Measurements from ENCODE around the gene NPAT. TPM values are rescaled to one million over a fixed set of nuclear protein-coding genes. Genes with fewer than 3 reads are reported as not detected.

The NPAT gene
- total and polyA plus RNA-seq, 2 of the 13 experiments (the other 11 are each of a cell fraction or from before 2014, with no cell fraction given): 4.4 to 11.2 TPM

DNA sequence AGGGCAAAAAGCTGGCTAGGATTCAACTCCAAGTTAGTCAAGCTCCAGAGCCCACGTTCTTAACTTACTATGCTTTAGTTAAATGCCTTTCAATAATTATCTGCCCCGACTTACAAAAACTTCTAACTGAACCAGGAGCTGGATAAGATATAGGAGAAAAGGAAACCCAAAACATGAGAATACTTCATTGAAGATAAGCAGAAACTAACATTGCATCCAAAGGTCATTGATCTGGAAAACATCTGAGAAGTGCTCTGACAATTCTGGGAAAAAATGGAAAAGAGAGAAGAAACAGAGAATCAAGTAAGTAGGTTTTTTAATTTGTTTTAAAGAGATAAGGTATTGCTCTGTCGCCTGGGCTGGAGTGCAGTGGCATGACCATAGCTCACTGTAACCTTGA, 73.9 kb downstream of the NPAT start:
- TF ChIP-seq TAF15 (IDR thresholded peaks at IDR 0.05; ENCODE audit: low read depth, low read length, poor library complexity, severe bottlenecking) (no peak), EHMT2 (IDR thresholded peaks at IDR 0.05; ENCODE audit: borderline replicate concordance, low read depth, low read length) (no peak), ZNF333 (CRISPR knock-in tag; IDR thresholded peaks at IDR 0.05; ENCODE audit: borderline replicate concordance) (no peak), LCORL (IDR thresholded peaks at IDR 0.05) (no peak), LCORL (CRISPR knock-in tag; IDR thresholded peaks at IDR 0.05) (no peak), BCL6 (CRISPR knock-in tag; IDR thresholded peaks at IDR 0.05) (no peak), ZNF224 (CRISPR knock-in tag; IDR thresholded peaks at IDR 0.05) (no peak), ZNF639 (CRISPR knock-in tag; conservative IDR thresholded peaks at IDR 0.05) (no peak), HNF4G (IDR thresholded peaks at IDR 0.05; ENCODE audit: borderline replicate concordance, low read depth, low read length) (no peak), HNF4G (CRISPR knock-in tag; IDR thresholded peaks at IDR 0.05; ENCODE audit: borderline replicate concordance, low read depth) (no peak)
- TF ChIP-seq, protein P1, sequence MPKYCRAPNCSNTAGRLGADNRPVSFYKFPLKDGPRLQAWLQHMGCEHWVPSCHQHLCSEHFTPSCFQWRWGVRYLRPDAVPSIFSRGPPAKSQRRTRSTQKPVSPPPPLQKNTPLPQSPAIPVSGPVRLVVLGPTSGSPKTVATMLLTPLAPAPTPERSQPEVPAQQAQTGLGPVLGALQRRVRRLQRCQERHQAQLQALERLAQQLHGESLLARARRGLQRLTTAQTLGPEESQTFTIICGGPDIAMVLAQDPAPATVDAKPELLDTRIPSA (CRISPR knock-in tag; IDR thresholded peaks at IDR 0.05; ENCODE audit: borderline replicate concordance): no peak
- TF ChIP-seq, protein P2, sequence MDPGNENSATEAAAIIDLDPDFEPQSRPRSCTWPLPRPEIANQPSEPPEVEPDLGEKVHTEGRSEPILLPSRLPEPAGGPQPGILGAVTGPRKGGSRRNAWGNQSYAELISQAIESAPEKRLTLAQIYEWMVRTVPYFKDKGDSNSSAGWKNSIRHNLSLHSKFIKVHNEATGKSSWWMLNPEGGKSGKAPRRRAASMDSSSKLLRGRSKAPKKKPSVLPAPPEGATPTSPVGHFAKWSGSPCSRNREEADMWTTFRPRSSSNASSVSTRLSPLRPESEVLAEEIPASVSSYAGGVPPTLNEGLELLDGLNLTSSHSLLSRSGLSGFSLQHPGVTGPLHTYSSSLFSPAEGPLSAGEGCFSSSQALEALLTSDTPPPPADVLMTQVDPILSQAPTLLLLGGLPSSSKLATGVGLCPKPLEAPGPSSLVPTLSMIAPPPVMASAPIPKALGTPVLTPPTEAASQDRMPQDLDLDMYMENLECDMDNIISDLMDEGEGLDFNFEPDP (CRISPR knock-in tag; conservative IDR thresholded peaks at IDR 0.05): no peak
- TF ChIP-seq, protein P3, sequence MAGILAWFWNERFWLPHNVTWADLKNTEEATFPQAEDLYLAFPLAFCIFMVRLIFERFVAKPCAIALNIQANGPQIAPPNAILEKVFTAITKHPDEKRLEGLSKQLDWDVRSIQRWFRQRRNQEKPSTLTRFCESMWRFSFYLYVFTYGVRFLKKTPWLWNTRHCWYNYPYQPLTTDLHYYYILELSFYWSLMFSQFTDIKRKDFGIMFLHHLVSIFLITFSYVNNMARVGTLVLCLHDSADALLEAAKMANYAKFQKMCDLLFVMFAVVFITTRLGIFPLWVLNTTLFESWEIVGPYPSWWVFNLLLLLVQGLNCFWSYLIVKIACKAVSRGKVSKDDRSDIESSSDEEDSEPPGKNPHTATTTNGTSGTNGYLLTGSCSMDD (CRISPR knock-in tag; IDR thresholded peaks at IDR 0.05): no peak
- Histone ChIP-seq H4K20me1 (ENCODE audit: insufficient read depth, low read length) (no peaks in the 10 kb centered on the region), H3K4me3 (replicated peaks in 1 of 3; ENCODE audit: insufficient read depth in 1 of 3, low read depth in 2 of 3, low read length in 3 of 3) (no peak overlapping the region), H2AFZ (ENCODE audit: low read length) (no peak overlapping the region), H3K27me3 (ENCODE audit: control insufficient read depth in 1 of 2, insufficient read depth in 2 of 2, low read length in 2 of 2) (no peaks in the 10 kb centered on the region; a peak in 1 of 5 replicates), H3K9ac (ENCODE audit: insufficient read depth, low read depth, low read length) (no peak overlapping the region), H3K36me3 (replicated peaks in 1 of 2; ENCODE audit: control insufficient read depth in 1 of 2, insufficient read depth in 2 of 2, low read length in 2 of 2) (peaks cover 8 to 58% of the 10 kb centered on the region in 2 experiments), H3K9me3 (ENCODE audit: low read length) (no peaks in the 10 kb centered on the region), H3K27ac (ENCODE audit: extremely low read length, insufficient read depth, low read length) (no peak overlapping the region), H3K4me2 (ENCODE audit: low read depth, low read length) (no peak overlapping the region), H3K4me1 (ENCODE audit: insufficient read depth, low read length) (no peaks in the 10 kb centered on the region), H3K79me2 (ENCODE audit: insufficient read depth, low read length) (no peaks in the 10 kb centered on the region)
- DNase-seq (ENCODE audit: low spot score) (no peak), FAIRE-seq (no peak), ATAC-seq (no peak)
- no TSS peak for BruUV-seq (replicated peaks)
- WGBS (ENCODE audit: low lambda C conversion rate): 93% methylated on average over 3 of the region's 3 CpGs
- intact Hi-C loops (cut with micrococcal nuclease; ENCODE audit: unreplicated experiment) (no loop called here), in situ Hi-C loops (cut with HindIII; ENCODE audit: extremely low pct_ligation_motif_present, low pct_unique_long_range_greater_than_20kb) (no loop called here)
- ChIA-PET POLR2A (no interaction called here), CTCF (ENCODE audit: low intra/inter-chr PET ratio, low total read pairs) (no interaction called here)

Data from HepG2 (cell line).